Epithelial cell of prostate (primary cell): ENCODE measurements around the gene HOXD4.

ENCODE experiments used
- DNase-seq: peaks from one replicate; pipeline ENCODE4 v3.0.0-alpha.2; 2011; ENCODE audit warnings: low read depth, low spot score
- H3K27ac ChIP-seq: fragments of 450-650 bp; 2 replicates; pipeline ENCODE4 v1.5.1; 2017; ENCODE audit warnings: mild to moderate bottlenecking

Gene HOXD4

GRCh38 chr2:176138526-176138922 is 12.8 kb upstream of the HOXD4 start:
- no peak overlapping the region for H3K27ac ChIP-seq
- DNase-seq = no peak

- no peak for DNase-seq
- no peak overlapping the region for H3K27ac ChIP-seq
These were observed 12.3 kb upstream of the HOXD4 start for GRCh38 chr2:176138923-176139660.

GRCh38 chr2:176139661-176140512 is 11.5 kb upstream of the HOXD4 start:
- no peak for DNase-seq
- no peak overlapping the region for H3K27ac ChIP-seq

GRCh38 chr2:176140513-176141317 is 10.6 kb upstream of the HOXD4 start:
- no peak overlapping the region for H3K27ac ChIP-seq
- no peak for DNase-seq

- no peak for DNase-seq
These were observed 9.1 kb upstream of the HOXD4 start for GRCh38 chr2:176142281-176142680.

GRCh38 chr2:176145085-176145969 is 6.0 kb upstream of the HOXD4 start:
- DNase-seq = no peak
- H3K27ac ChIP-seq = no peak overlapping the region

More at GRCh38 chr2:176142281-176142680, 9.1 kb upstream of the HOXD4 start:
- H3K27ac ChIP-seq = no peak overlapping the region

- no peak overlapping the region for H3K27ac ChIP-seq
- no peak for DNase-seq
These were observed 5.2 kb upstream of the HOXD4 start for GRCh38 chr2:176146101-176146500.

- H3K27ac ChIP-seq = no peak overlapping the region
- DNase-seq = no peak
These were observed 4.7 kb upstream of the HOXD4 start for GRCh38 chr2:176146645-176147044.

- DNase-seq = no peak
- H3K27ac ChIP-seq = no peak overlapping the region
These were observed 4.0 kb upstream of the HOXD4 start for GRCh38 chr2:176147210-176147799.

- H3K27ac ChIP-seq = no peak overlapping the region
- no peak for DNase-seq
These were observed 3.4 kb upstream of the HOXD4 start for GRCh38 chr2:176147800-176148496.

GRCh38 chr2:176148751-176149421 is 2.5 kb upstream of the HOXD4 start:
- H3K27ac ChIP-seq = no peak overlapping the region
- DNase-seq = no peak

- no peak overlapping the region for H3K27ac ChIP-seq
- no peak for DNase-seq
These were observed 1.8 kb upstream of the HOXD4 start for GRCh38 chr2:176149481-176149938.

- no peak for DNase-seq
- H3K27ac ChIP-seq = no peak overlapping the region
These were observed 1.3 kb upstream of the HOXD4 start for GRCh38 chr2:176149939-176150583.

- no peak for DNase-seq
- no peak overlapping the region for H3K27ac ChIP-seq
These were observed 537 bp upstream of the HOXD4 start for GRCh38 chr2:176150584-176151441.

GRCh38 chr2:176152350-176153181 is 1.2 kb downstream of the HOXD4 start:
- H3K27ac ChIP-seq = no peak overlapping the region

More at GRCh38 chr2:176152350-176153181, 1.2 kb downstream of the HOXD4 start:
- DNase-seq = no peak
